Activated CD8-positive, alpha-beta memory T cell treated with anti-CD3 and anti-CD28 coated beads, Interleukin-2, amount 50 U/mL, for 24 hours (primary cell): Measurements from ENCODE around the gene KIF3C.
"Not testable (repeated sequence)": the region's sequence is repeated elsewhere in the genome, so short reads cannot be mapped to it uniquely, and the experiment has no call there.

Experiments used
- DNase-seq: peaks from one replicate; pipeline ENCODE4 v3.0.0-alpha.2; 2020; ENCODE audit errors: extremely low read depth

The KIF3C gene

DNA sequence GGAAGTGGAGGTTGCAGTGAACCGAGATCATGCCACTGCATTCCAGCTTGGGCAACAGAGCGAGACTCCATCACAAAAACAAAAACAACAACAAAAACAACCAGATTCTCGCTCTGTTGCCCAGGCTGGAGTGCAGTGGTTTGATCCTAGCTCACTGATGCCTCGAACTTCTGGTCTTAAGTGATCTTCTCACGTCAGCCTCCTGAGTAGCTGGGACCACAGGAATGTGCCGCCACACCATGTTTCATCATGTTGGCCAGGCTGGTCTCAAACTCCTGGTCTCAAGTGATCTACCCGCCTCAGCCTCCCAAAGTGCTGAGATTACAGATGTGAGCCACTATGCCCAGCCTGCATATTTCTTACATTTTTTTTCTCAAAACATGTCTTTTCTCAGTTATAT lies 64.9 kb downstream of the KIF3C start:
- DNase-seq: not testable (repeated sequence)

DNA sequence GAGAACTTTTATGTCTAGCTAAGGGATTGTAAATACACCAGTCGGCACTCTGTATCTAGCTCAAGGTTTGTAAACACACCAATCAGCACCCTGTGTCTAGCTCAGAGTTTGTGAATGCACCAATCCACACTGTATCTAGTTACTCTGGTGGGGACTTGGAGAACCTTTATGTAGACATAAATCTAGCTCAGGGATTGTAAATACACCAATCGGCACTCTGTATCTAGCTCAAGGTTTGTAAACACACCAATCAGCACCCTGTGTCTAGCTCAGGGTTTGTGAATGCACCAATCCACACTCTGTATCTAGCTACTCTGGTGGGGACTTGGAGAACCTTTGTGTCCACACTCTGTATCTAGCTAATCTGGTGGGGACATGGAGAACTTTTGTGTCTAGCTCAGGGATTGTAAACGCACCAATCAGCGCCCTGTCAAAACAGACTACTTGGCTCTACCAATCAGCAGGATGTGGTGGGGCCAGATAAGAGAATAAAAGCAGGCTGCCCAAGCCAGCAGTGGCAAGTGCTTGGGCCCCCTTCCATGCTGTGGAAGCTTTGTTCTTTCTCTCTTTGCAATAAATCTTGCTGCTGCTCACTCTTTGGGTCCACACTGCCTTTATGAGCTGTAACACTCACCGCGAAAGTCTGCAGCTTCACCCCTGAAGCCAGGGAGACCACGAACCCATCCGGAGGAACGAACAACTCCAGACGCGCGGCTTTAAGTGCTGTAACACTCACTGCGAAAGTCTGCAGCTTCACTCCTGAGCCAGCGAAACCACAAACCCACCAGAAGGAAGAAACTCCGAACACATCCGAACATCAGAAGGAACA lies 66.1 kb downstream of the KIF3C start:
- DNase-seq: peak; percentile 6

DNA sequence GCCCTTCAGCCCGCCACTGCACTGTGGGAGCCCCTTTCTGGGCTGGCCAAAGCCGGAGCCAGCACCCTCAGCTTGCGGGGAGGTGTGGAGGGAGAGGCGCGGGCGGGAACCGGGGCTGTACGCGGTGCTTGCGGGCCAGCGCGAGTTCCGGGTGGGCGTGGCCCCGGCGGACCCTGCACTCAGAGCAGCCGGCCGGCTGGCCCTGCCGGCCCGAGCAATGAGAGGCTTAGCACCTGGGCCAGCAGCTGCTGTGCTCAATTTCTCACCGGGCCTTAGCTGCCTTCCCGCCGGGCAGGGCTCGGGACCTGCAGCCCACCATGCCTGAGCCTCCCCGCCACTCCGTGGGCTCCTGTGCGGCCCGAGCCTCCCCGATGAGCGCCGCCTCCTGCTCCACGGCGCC lies 66.9 kb downstream of the KIF3C start:
- not testable (repeated sequence) for DNase-seq

DNA sequence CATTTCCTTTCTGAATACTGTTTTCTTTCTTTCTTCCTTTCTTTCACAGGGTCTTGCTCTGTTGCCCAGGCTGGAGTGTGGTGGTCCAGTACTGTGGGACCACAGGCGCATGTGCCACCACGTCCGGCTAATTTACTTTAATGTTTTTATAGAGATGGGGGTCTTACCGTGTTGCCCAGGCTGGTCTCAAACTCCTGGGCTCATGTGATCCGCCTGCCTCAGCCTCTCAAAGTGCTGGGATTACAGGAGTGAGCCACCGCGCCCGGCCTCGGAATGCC lies 68.7 kb downstream of the KIF3C start:
- DNase-seq: not testable (repeated sequence)

DNA sequence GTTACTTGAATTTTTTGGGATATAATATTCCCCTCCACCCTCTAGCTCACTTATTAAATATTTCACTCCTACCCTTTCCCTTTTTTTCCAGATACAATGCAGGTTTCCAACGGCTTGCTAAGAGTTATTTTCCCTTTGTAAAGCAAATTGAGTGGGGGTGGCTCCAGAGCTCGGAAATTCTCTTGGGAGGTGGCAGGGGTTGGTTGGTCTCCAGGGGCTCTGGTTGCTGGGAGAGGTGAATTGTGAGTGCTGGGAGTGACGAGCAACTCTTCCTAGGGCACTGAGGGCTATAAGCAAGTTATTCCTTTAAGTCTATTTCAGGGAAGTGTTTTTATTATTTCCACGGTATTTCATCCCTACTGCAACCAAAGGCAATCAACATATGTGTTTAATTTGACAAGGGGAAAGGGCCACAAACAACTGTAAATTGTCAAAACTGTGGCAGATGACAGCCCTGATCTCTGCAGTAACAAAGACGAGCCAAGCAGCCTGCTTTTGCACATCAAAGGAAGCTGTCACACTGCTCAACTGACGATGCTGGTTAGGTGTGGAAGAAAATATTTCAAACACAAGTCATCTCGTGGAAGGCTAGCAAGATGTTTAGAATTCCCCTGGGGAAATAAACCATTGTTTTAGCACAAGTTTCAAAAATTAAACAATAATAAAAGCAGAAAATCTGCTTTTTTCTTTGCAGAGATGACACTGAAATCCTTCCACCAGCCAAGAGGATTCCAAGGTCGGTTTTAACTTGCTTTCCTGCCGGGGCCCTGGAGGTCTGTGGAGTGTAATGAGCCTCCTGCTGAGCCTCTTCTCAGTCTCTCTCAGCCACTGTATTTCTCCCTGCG lies 69.2 kb downstream of the KIF3C start:
- DNase-seq: no peak

DNA sequence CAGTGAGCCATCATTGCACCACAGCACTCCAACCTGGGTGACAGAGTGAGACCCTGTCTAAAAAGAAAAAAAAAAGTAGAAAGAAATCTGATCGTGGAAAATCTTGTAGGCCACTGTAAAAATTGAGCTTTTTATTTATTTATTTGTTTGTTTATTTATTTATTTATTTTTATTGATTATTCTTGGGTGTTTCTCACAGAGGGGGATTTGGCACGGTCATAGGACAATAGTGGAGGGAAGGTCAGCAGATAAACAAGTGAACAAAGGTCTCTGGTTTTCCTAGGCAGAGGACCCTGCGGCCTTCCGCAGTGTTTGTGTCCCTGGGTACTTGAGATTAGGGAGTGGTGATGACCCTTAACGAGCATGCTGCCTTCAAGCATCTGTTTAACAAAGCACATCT lies 72.7 kb downstream of the KIF3C start:
- not testable (repeated sequence) for DNase-seq

DNA sequence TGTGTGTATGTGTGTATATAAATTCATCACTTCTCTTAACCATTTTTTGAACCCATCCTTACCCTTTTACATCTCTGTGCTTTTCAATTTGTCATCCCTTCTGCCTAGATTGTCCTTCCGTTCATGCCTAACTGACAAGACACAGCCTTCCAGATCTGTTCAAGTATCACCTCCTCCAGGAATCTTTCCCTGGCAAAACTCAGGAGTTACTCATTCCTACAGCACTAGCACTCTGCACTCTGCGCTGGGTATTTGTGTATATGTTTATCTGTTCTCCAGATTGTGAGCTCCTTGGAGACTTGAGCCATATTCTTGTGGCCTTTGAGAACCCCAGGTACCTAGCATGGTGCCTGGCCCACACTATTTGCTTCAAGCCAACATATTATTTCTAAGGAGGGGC lies 77.2 kb downstream of the KIF3C start:
- DNase-seq: no peak

DNA sequence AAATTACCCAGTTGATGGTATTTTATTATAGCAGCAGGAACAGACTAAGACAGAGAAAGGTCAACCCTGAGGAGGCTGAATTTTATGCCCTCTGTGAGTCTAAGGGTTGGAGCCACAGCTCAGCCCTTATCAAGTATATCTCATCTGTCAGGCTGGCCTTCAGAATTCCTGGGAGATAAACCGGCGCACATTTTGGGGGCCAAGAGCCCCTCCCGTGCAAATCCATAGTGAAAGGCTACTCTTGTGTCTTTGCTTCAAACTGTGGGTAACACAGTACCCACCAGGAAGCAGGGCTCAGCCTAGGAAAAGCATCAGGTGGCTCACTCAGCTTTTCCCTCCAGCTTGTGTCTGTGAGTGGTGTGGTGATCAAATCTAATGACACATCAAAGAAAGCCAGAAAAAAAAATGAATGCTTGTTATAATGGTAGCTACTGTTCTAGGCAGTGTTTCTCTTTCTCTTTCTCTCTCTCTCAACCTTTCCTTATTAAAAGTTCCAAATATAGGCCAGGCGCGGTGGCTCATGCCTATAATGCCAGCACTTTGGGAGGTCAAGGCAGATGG lies 79.0 kb downstream of the KIF3C start:
- DNase-seq: no peak

DNA sequence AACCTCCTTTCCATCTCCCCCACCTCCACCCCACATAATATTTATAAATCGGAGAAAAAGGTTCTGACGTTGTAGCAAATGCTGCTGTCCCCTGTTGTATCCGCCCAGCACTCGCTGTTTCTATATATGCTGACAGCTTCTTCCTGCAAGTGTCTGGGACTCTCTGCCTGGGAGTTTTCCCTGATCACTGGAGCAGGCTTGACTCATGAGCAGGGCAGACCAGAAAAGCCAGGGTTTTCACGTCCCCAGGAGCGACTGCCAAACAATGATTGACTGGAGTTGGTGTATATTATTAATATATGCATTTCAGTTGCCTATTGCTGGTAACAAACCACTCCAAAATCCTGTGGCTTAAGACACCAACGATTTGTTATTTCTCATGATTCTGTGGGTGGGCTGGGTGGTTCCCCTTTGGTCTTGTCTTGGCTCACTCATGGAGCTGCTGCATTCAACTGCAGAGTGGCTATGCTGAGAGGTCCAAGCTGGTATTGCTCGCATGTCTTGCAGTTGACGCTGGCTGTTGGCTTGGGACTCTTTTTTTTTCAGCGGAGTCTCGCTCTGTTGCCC lies 82.8 kb downstream of the KIF3C start:
- no peak for DNase-seq

DNA sequence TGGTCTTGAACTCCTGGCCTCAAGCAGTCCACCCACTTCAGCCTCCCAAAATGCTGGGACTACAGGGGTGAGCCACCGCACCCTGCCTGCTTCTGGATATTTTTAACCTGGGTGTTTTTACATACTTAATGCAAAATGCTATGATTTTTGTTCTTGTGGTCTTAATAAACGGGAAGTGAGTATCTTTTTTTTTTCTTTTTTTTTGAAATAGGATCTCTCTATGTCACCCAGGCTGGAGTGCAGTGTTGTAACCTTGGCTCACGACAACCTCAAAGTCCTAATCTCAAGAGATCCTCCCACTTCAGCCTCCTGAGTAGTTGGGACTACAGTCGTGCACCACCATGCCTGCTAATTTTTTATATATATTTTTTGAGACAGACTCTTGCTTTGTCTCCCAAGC lies 84.8 kb downstream of the KIF3C start:
- DNase-seq: no peak

DNA sequence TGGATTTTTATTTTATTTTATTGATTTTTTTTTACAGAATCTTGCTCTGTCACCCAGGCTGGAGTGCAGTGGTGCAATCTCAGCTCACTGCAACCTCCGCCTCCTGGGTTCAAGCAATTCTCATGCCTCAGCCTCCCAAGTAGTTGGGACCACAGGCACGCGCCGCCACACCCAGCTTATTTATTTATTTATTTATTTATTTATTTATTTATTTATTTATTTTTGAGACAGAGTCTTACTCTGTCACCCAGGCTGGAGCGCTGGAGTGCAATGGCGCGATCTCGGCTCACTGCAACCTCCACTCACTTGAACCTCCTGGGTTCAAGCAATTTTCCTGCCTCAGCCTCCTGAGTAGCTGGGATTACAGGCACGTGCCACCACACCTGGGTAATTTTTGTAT lies 86.0 kb downstream of the KIF3C start:
- not testable (repeated sequence) for DNase-seq

DNA sequence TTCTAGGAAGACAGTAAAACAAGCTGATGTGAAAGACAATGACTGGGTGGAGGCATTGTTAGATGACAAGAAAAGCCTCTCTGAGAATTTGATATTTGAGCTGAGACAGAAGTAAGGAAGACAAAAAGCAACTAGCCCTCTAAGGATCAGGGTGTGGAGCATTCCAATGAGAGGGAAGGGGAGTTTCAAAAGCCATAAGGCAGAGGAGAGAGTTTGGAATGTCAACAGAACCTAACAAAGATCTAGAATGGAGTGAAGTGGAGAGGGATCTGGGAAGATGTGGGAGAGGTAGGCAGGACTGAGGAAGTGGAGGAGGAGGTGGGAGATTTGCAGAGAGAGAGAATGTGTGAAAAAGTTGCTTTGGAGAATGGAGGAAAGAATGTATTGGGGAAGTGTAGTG lies 86.7 kb downstream of the KIF3C start:
- no peak for DNase-seq

DNA sequence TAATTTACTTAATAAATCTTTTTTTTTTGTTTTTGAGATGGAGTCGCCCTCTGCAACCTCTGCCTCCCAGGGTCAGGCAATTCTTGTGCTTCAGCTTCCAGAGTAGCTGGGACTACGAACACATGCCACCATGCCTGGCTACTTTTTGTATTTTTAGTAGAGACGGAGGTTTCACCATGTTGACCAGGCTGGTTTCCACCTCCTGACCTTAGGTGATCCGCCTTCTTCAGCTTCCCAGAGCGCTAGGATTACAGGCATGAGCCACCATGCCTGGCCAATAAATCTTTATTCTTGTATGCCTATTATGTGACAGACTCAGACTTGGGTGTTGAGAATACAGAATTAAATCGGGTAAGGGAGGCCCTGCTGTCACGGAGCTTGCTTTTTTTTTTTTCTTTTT lies 87.3 kb downstream of the KIF3C start:
- DNase-seq: no peak

DNA sequence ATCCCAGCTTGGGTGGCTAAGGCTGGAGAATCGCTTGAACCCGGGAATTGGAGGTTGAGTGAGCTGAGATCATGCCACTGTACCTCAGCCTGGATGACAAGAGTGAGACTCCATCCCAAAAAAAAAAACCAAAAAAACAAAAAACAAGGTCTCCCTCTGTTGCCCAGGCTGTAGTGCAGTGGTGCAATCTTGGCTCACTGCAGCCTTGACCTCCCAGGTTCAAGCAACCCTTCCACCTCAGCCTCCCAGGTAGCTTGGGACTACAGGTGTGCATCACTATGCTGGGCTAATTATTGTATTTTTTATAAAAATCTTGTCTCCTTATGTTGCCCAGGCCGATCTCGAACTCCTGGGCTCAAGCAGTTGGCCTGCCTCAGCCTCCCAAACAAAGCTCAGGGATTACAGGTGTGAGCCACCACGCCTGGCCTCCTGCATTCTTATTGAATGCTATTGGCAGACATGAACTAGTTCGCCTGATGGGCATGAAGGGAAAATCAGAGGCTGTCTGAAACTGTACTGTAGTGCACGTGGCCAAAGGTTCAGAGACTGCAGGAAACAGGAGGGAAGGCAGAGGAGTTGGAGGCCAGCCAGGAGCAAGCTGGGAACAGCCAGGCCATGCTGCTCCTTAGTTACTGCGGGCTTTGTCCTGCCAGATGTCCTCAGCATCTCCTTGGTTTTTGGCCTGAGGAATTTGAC lies 88.0 kb downstream of the KIF3C start:
- no peak for DNase-seq

DNA sequence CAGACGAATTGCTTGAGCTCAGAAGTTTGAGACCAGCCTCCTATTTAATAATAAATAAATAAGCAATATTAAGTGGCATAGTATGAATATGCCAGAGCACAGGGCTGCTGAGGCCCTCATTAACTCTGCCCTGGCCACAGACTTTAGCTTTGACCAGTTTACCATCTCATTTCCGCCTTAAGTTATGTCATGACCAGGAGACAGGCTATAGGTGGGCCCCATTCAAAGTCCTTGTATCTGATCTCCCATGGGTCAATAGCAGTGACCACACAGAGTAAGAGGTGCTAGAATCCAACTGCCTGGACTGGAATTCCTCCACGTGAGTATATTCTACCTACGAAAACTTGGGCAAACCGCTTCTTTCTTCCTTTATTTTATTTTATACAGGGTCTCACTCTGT lies 90.6 kb downstream of the KIF3C start:
- no peak for DNase-seq

DNA sequence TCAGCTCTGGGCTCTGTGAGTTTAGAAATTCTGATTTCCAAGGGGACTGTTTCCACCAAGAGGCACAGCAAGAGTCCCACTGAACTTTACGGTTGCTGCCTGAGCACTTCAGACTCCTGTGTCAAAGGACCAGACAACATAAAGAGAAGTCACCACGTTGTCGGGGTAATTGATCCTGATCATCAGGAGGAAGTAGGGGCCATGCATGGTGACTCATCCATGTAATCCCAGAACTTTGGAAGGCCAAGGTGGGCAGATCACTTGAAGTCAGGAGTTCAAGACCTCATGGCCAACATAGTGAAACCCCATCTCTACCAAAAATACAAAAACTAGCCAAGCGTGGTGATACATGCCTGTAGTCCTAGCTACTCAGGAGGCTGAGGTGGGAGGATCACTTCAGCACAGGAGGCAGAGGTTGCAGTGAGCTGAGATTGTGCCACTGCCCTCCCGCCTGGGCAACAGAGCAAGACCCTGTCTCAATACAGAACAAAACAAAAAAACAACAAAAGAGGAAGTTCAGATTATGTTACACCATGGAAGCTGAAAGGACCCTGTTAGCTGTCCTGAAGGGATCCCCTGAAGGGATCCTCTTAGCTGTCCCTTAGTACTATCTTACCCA lies 94.6 kb downstream of the KIF3C start:
- DNase-seq: no peak

DNA sequence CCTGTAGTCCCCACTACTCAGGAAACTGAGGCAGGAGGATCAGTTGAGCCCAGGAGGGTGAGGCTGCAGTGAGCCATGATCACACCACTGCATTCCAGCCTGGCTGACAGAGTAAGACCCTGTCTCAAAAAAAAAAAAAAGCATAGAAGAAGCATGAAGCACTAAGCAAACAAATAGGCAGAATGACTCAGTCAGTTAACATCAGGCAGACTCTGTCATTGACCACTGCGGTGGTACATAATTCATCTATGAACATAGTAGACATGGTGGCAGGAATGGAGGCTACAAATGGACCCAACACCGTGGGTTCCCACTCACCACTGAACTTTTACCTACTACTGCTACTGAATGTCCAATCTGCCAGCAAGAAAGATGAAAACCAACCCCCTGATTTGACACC lies 96.4 kb downstream of the KIF3C start:
- DNase-seq: no peak

DNA sequence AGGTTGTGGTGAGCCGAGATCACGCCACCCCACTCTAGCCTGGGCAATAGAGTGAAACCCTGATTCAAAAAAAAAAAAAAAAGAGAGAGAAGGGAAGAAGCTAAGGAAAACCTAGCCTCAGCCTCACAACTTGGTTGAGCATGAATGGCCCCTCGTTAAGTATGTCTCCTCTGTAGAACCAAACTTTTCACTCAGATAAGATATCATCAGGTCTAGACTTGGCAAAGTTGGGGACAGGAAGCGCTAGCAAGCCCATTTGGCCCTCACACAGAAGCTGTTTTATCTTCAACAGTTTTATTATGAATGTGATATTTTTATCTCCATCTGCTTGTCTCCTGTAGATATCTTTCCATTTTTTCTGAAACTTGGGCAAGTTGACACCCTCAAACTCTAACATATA lies 100.5 kb downstream of the KIF3C start:
- DNase-seq: no peak

DNA sequence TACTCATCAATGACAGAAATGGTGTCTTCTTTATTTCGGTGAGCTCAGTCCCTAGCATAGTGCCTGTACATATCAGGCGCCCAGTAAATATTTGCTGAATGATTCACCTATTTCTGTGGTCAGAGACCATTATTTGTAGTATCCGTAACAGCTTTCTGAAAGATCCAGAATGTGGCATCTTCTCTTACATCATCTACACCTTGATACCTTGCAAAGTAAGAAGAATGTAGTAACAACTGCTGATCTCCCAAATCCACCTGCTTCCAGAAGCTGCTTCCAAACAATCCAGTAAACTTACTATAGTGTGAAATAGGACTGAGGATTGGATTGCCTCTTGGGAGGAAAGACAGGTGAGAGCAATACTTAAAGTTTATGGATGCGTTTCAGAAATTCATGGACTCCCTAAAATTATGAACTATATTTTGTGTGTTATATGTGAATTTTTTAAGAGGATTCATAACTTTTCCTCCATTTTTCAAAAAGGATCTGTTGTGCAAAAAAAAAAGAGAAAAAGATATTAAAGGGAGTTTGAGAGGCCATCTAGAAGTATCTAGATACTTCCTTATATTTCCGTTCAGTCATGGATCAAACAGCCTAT lies 103.1 kb downstream of the KIF3C start:
- DNase-seq: no peak

DNA sequence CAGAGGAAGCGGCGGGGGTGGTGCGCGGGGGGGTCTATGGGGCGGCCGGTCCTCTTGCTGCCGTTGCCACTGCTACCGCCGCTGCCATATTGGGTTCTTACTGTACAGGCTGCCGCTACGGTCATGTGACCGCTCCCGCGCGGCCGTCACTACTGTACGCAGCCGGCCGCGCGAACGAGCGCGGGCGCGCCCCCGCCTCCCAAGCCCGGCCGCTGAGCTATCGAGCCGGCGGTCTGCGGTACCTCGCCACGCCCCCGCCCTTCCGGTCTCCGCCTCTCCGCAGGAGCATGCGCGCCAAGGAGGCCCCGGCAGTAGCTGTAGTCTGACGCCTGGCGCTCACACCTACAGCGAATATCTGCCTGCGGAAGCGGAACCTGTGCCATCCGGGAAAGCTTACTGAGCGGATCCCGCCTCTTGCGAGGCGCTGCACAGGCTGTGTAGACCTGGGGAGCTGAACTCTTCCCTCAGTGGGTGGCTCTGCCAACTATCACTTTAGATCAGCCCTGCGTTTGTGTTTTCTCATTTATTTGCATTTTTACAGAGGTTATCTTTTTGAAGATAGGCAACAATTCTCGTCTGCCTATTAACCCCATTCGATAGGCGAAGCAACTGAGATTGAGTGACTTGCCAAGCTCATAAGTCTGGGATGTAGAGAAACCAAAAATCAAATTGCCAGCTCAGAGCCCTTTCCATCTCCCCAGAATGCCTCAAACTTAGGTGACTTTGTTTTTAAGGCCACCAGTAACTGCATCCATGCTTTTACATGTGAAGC lies 103.8 kb downstream of the KIF3C start, which contains the start of gene ASXL2:
Gene ASXL2, minus strand, starts transcription at position 127 of the 772 bp plus-strand sequence. CDS start 265 bp downstream, outside the sequence.
- DNase-seq: peak; percentile 89
